Ascending aorta (tissue), 2 donors: ENCODE results near the gene PCSK7. TPM values are rescaled to one million over a fixed set of nuclear protein-coding genes. Genes with fewer than 3 reads are reported as not detected.
"Not testable (repeated sequence)": the region's sequence is repeated elsewhere in the genome, so short reads cannot be mapped to it uniquely, and the experiment has no call there.

Source experiments
- DNase-seq, 2 donors: peaks; one replicate each; pipeline ENCODE4 v3.0.0-alpha.2; 2019; ENCODE audit warnings: low spot score in 2 of 2
- H3K27ac ChIP-seq, 2 donors: fragments of 200-600 bp; sonication (generic); one replicate each; pipeline ENCODE4 v1.5.1; 2016 to 2017; ENCODE audit warnings: mild to moderate bottlenecking in 1 of 2
- H3K27me3 ChIP-seq: fragments of 200-600 bp; sonication (generic); one replicate; pipeline ENCODE4 v1.5.1; 2017
- H3K36me3 ChIP-seq, 2 donors: fragments of 200-600 bp; sonication (generic); one replicate each; pipeline ENCODE4 v1.5.1; 2016
- H3K4me1 ChIP-seq, 2 donors: fragments of 200-600 bp; sonication (generic); one replicate each; pipeline ENCODE4 v1.5.1; 2016 to 2017; ENCODE audit warnings: mild to moderate bottlenecking in 1 of 2
- H3K4me3 ChIP-seq, 2 donors: fragments of 200-600 bp; sonication (generic); one replicate each; pipeline ENCODE4 v1.5.1; 2016 to 2017; ENCODE audit warnings: mild to moderate bottlenecking in 1 of 2
- H3K9me3 ChIP-seq, 2 donors: fragments of 200-600 bp; sonication (generic); one replicate each; pipeline ENCODE4 v1.5.1; 2016
- intact Hi-C: fragments of 100-400 bp; cut with DNase I; formaldehyde crosslinking; loops from one replicate; pipeline ENCODE4 v1.15.1; 2023
- total RNA-seq: library from RNA; depleted of rRNA; stranded (reverse); fragments of >200 nt; gene quantifications from one replicate; pipeline ENCODE4 v1.1.0, GENCODE V29; 2016
- TF ChIP-seq, protein P1 (sequence below), 3 experiments: fragments of 200-600 bp in 2 of 3; fragments of 450-650 bp in 1 of 3; sonication (generic) in 2 of 3; IDR thresholded peaks; one replicate each; pipeline ENCODE4 v1.5.1; 2016 to 2019; ENCODE audit warnings: antibody characterized with exemption in 3 of 3, mild to moderate bottlenecking in 1 of 3, moderate library complexity in 1 of 3

The PCSK7 gene, protein sequence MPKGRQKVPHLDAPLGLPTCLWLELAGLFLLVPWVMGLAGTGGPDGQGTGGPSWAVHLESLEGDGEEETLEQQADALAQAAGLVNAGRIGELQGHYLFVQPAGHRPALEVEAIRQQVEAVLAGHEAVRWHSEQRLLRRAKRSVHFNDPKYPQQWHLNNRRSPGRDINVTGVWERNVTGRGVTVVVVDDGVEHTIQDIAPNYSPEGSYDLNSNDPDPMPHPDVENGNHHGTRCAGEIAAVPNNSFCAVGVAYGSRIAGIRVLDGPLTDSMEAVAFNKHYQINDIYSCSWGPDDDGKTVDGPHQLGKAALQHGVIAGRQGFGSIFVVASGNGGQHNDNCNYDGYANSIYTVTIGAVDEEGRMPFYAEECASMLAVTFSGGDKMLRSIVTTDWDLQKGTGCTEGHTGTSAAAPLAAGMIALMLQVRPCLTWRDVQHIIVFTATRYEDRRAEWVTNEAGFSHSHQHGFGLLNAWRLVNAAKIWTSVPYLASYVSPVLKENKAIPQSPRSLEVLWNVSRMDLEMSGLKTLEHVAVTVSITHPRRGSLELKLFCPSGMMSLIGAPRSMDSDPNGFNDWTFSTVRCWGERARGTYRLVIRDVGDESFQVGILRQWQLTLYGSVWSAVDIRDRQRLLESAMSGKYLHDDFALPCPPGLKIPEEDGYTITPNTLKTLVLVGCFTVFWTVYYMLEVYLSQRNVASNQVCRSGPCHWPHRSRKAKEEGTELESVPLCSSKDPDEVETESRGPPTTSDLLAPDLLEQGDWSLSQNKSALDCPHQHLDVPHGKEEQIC
- total RNA-seq: 112 TPM

DNA sequence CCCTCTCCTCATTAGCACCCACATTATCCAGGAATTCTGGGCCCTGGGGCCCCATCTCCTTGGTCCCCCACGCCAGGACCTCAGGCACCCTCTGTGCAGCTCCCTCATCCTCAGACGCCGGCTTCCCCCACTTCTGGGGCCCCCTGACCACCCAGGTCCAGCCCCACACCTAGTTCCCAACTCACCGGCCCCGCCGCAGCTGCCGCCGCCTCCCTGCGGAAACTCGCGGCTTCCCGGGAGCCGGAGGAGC is at the start of gene PCSK7:
PCSK7 (minus strand) TSS at position 232 of the 250 bp plus-strand sequence. CDS start 2,229 bp downstream, outside the sequence.
- TF ChIP-seq, protein P1, sequence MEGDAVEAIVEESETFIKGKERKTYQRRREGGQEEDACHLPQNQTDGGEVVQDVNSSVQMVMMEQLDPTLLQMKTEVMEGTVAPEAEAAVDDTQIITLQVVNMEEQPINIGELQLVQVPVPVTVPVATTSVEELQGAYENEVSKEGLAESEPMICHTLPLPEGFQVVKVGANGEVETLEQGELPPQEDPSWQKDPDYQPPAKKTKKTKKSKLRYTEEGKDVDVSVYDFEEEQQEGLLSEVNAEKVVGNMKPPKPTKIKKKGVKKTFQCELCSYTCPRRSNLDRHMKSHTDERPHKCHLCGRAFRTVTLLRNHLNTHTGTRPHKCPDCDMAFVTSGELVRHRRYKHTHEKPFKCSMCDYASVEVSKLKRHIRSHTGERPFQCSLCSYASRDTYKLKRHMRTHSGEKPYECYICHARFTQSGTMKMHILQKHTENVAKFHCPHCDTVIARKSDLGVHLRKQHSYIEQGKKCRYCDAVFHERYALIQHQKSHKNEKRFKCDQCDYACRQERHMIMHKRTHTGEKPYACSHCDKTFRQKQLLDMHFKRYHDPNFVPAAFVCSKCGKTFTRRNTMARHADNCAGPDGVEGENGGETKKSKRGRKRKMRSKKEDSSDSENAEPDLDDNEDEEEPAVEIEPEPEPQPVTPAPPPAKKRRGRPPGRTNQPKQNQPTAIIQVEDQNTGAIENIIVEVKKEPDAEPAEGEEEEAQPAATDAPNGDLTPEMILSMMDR (IDR thresholded peaks at IDR 0.05): no peak
- Histone ChIP-seq H3K27me3 (no peaks in the 10 kb centered on the region), H3K4me1 (peaks cover 11 to 19% of the 10 kb centered on the region in 2 donors), H3K27ac (peak within 1 kb of the TSS; percentile 94 to 95), H3K9me3 (no peaks in the 10 kb centered on the region), H3K4me3 (peak within 1 kb of the TSS; percentile 85 to 89), H3K36me3 (peaks cover 27 to 33% of the 10 kb centered on the region in 2 donors)
- intact Hi-C loops: loop anchor here (1.0 to 5.0 kb wide), 5 partner anchors 53 to 459 kb away; partner anchors contain the start of genes BUD13, PAFAH1B2, SIDT2 and SIK3
- peak in 1 of 2 donors; percentile 87 for DNase-seq

DNA sequence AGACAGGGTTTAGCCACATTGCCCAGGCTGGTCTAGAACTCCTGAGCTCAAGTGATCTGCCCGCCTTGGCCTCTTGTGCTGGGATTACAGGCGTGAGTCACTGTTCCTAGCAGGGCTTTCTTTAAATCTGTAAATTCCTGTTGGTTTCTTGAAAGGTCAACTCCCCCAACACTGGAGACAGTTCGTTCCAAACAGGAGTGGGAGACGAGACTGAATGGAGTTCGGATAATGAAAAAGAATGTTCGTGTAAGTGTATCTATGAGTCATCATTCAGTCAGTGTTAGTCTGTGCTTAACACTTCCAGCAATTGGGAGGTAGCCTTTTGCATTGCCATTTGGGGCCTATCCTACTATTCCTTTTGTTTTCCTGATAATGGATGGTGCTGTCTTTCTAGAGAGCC is 49.3 kb upstream of the PCSK7 start:
- H3K4me3 ChIP-seq: no peak overlapping the region
- no peaks in the 10 kb centered on the region for H3K27me3 ChIP-seq
- H3K9me3 ChIP-seq: no peaks in the 10 kb centered on the region
- no peaks in the 10 kb centered on the region for H3K4me1 ChIP-seq
- peaks cover 33 to 64% of the 10 kb centered on the region in 2 donors for H3K36me3 ChIP-seq
- TF ChIP-seq, protein P1 (IDR thresholded peaks at IDR 0.05): no peak
- no peak for DNase-seq
- H3K27ac ChIP-seq: no peak overlapping the region
- intact Hi-C loops: no loop called here

DNA sequence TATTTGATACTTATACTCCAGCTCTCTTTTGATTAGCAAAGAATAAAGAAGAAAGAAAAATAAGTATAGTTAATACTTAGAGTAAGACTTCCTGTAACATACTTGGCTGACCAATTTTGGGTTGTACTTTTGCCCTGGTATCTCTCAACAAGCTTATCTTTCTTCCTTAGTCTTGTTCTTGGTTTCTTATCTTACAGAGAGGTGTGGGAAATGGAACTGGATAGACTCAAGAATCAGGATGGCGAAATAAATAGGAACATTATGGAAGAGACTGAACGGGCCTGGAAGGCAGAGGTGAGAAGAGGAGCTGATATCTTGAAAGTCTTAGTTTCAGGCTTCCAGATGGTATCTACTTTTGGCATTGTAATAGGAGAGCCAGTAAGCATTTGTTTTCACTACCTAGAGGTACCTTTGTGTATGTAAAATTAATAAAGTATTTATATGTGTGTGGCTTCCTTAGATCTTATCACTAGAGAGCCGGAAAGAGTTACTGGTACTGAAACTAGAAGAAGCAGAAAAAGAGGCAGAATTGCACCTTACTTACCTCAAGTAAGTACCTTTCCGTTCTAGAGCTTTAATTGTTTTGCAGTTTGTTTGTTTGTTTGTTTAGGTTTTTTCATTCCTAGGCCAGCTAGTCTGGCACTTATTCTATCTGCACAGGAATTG is 48.0 kb upstream of the PCSK7 start:
- no peaks in the 10 kb centered on the region for H3K4me1 ChIP-seq
- H3K9me3 ChIP-seq: no peaks in the 10 kb centered on the region
- TF ChIP-seq, protein P1 (IDR thresholded peaks at IDR 0.05): no peak
- intact Hi-C loops: no loop called here
- peaks cover 30 to 63% of the 10 kb centered on the region in 2 donors for H3K36me3 ChIP-seq
- H3K4me3 ChIP-seq: no peak overlapping the region
- no peak for DNase-seq
- H3K27me3 ChIP-seq: no peaks in the 10 kb centered on the region
- no peak overlapping the region for H3K27ac ChIP-seq

DNA sequence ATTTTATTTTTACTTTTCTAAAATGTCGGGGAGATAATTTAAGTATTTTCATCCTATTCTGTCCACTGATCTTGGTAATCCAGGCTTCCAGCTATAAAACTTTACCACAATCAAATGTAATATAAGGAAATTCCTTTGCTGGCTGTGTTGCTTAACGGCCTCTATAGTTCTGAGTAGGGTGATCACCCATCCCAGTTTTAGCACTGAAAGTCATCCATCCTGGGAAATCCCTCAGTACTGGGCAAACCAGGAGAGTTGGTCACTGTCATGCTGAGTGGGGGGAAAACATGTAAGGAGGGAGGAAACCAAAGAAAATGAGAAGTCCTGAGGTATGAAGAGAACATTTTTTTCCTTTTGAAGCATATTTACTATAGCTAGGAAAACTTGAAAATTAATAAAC is 46.5 kb upstream of the PCSK7 start:
- TF ChIP-seq, protein P1 (IDR thresholded peaks at IDR 0.05): no peak
- no peaks in the 10 kb centered on the region for H3K9me3 ChIP-seq
- H3K27me3 ChIP-seq: no peaks in the 10 kb centered on the region
- DNase-seq: no peak
- H3K4me3 ChIP-seq: no peak overlapping the region
- peaks cover 17 to 51% of the 10 kb centered on the region in 2 donors for H3K36me3 ChIP-seq
- intact Hi-C loops: no loop called here
- H3K27ac ChIP-seq: no peak overlapping the region
- no peaks in the 10 kb centered on the region for H3K4me1 ChIP-seq

DNA sequence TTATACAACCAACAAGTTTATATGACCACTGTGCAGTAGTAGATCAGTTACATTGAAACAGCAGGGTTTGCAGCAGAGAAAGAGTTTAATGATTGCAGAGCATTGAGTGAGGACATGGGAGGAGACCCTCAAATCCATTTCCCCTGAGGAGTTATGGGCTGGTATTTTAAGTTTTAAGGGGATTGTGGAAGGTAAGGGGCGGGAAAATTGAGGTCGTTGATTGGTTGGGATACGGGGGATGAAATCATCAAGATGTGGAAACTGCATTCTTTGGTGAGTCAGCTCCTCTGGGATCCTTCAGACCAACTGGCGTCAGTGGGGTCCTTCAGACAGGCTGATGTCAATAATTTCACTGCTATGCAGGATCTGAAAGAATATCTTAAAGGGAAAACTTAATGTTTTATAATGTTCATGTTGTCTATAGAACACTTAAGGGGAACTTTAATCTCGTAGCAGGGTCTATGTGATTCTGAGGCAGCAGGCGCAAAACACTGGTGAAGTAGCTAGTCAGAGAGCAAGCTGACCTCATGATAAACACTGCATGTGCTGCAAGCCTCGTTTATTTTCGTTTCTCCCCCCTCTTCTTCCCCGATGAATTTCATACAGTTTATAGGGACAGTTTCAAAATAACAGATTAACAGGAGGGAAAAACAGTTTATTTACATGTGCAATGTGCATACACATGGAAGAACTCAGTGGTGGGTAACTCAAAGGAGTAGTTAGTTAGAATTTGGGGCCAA is 41.8 kb upstream of the PCSK7 start:
- DNase-seq: no peak
- no peaks in the 10 kb centered on the region for H3K27me3 ChIP-seq
- no peaks in the 10 kb centered on the region for H3K4me1 ChIP-seq
- intact Hi-C loops: no loop called here
- no peak overlapping the region for H3K4me3 ChIP-seq
- H3K36me3 ChIP-seq: peaks cover 5 to 21% of the 10 kb centered on the region in 2 donors
- H3K9me3 ChIP-seq: no peaks in the 10 kb centered on the region
- TF ChIP-seq, protein P1 (IDR thresholded peaks at IDR 0.05): no peak
- no peak overlapping the region for H3K27ac ChIP-seq

DNA sequence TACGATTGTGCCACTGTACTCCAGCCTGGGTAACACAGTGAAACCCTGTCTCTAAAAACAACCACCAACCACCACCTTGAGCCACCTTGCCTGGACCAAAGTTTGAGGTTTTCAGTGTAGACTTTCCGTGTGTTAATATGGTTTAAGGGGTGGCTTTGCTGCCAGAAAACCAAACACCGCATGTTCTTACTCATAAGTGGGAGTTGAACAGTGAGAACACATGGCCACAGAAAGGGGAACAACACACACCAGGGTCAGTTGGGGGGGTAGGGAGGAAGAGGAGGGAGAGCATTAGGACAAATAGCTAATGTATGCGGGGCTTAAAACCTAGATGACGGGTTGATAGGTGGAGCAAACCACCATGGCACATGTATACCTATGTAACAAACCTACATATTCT is 40.3 kb upstream of the PCSK7 start:
- DNase-seq, H3K4me3 ChIP-seq, H3K27me3 ChIP-seq, intact Hi-C loops, H3K9me3 ChIP-seq, H3K4me1 ChIP-seq, H3K27ac ChIP-seq: not testable (repeated sequence)
- peaks cover 5 to 21% of the 10 kb centered on the region in 2 donors for H3K36me3 ChIP-seq
